Measurements from ENCODE around the gene EML3. TPM values are rescaled to one million over a fixed set of nuclear protein-coding genes. Genes with fewer than 3 reads are reported as not detected.

Gene EML3
- total RNA-seq, 1 donor from 2014 or later, result 7.3 TPM

GRCh38 chr11:62607714-62608113, 4.9 kb downstream of the EML3 start:
- Histone ChIP-seq H3K36me3 (ENCODE audit: control insufficient read depth in 3 of 3, insufficient read depth in 3 of 3, low read length in 3 of 3) (peaks cover 15 to 28% (median 21%) of the 10 kb centered on the region in 3 donors), H3K27me3 (ENCODE audit: control insufficient read depth in 3 of 3, insufficient read depth in 3 of 3, low read length in 3 of 3) (no peaks in the 10 kb centered on the region), H3K4me1 (ENCODE audit: control insufficient read depth in 3 of 3, insufficient read depth in 3 of 3, low read length in 3 of 3) (peaks cover 18 to 26% (median 21%) of the 10 kb centered on the region in 3 donors), H3K9ac (ENCODE audit: low read depth in 1 of 3, low read length in 3 of 3) (no peak overlapping the region), H3K9me3 (ENCODE audit: control insufficient read depth in 3 of 3, low read length in 3 of 3) (no peaks in the 10 kb centered on the region), H3K4me3 (ENCODE audit: low read length in 3 of 3) (no peak overlapping the region), H3K27ac (ENCODE audit: low read depth, low read length) (no peak overlapping the region)

- peaks cover 15 to 18% (median 17%) of the 10 kb centered on the region in 3 donors for H3K4me1 ChIP-seq (ENCODE audit: control insufficient read depth in 3 of 3, insufficient read depth in 3 of 3, low read length in 3 of 3)
- peaks cover 15 to 28% (median 21%) of the 10 kb centered on the region in 3 donors for H3K36me3 ChIP-seq (ENCODE audit: control insufficient read depth in 3 of 3, insufficient read depth in 3 of 3, low read length in 3 of 3)
- no peak overlapping the region for H3K27ac ChIP-seq (ENCODE audit: low read depth, low read length)
Measured at GRCh38 chr11:62605902-62606301, 6.7 kb downstream of the EML3 start.

GRCh38 chr11:62605467-62605866, 7.1 kb downstream of the EML3 start:
- Histone ChIP-seq H3K4me3 (ENCODE audit: low read length in 3 of 3) (no peak overlapping the region), H3K27me3 (ENCODE audit: control insufficient read depth in 3 of 3, insufficient read depth in 3 of 3, low read length in 3 of 3) (no peaks in the 10 kb centered on the region), H3K9ac (ENCODE audit: low read depth in 1 of 3, low read length in 3 of 3) (no peak overlapping the region), H3K36me3 (ENCODE audit: control insufficient read depth in 3 of 3, insufficient read depth in 3 of 3, low read length in 3 of 3) (peaks cover 15 to 26% (median 21%) of the 10 kb centered on the region in 3 donors), H3K9me3 (ENCODE audit: control insufficient read depth in 3 of 3, low read length in 3 of 3) (no peaks in the 10 kb centered on the region), H3K27ac (ENCODE audit: low read depth, low read length) (no peak overlapping the region), H3K4me1 (ENCODE audit: control insufficient read depth in 3 of 3, insufficient read depth in 3 of 3, low read length in 3 of 3) (peaks cover 18 to 22% (median 20%) of the 10 kb centered on the region in 3 donors)

More at GRCh38 chr11:62605902-62606301, 6.7 kb downstream of the EML3 start:
- no peaks in the 10 kb centered on the region for H3K9me3 ChIP-seq (ENCODE audit: control insufficient read depth in 3 of 3, low read length in 3 of 3)
- H3K4me3 ChIP-seq (ENCODE audit: low read length in 3 of 3), result no peak overlapping the region
- no peak overlapping the region for H3K9ac ChIP-seq (ENCODE audit: low read depth in 1 of 3, low read length in 3 of 3)
- H3K27me3 ChIP-seq (ENCODE audit: control insufficient read depth in 3 of 3, insufficient read depth in 3 of 3, low read length in 3 of 3), result no peaks in the 10 kb centered on the region

- Histone ChIP-seq H3K27ac (ENCODE audit: low read depth, low read length) (no peak overlapping the region), H3K9me3 (ENCODE audit: control insufficient read depth in 3 of 3, low read length in 3 of 3) (no peaks in the 10 kb centered on the region), H3K4me1 (ENCODE audit: control insufficient read depth in 3 of 3, insufficient read depth in 3 of 3, low read length in 3 of 3) (peaks cover 23 to 30% (median 26%) of the 10 kb centered on the region in 3 donors), H3K9ac (ENCODE audit: low read depth in 1 of 3, low read length in 3 of 3) (no peak overlapping the region), H3K4me3 (ENCODE audit: low read length in 3 of 3) (no peak overlapping the region), H3K27me3 (ENCODE audit: control insufficient read depth in 3 of 3, insufficient read depth in 3 of 3, low read length in 3 of 3) (no peaks in the 10 kb centered on the region), H3K36me3 (ENCODE audit: control insufficient read depth in 3 of 3, insufficient read depth in 3 of 3, low read length in 3 of 3) (peaks cover 19 to 21% (median 21%) of the 10 kb centered on the region in 3 donors)
Measured at GRCh38 chr11:62604460-62605120, 8.0 kb downstream of the EML3 start.

- Histone ChIP-seq H3K4me3 (ENCODE audit: low read length in 3 of 3) (no peak overlapping the region), H3K27me3 (ENCODE audit: control insufficient read depth in 3 of 3, insufficient read depth in 3 of 3, low read length in 3 of 3) (no peaks in the 10 kb centered on the region), H3K4me1 (ENCODE audit: control insufficient read depth in 3 of 3, insufficient read depth in 3 of 3, low read length in 3 of 3) (peaks cover 30 to 37% (median 32%) of the 10 kb centered on the region in 3 donors), H3K36me3 (ENCODE audit: control insufficient read depth in 3 of 3, insufficient read depth in 3 of 3, low read length in 3 of 3) (peaks cover 15 to 21% (median 20%) of the 10 kb centered on the region in 3 donors), H3K27ac (ENCODE audit: low read depth, low read length) (no peak overlapping the region), H3K9me3 (ENCODE audit: control insufficient read depth in 3 of 3, low read length in 3 of 3) (no peaks in the 10 kb centered on the region), H3K9ac (ENCODE audit: low read depth in 1 of 3, low read length in 3 of 3) (peak overlapping the region in 1 of 3 donors; percentile 8)
Measured at GRCh38 chr11:62603776-62604299, 8.7 kb downstream of the EML3 start.

- H3K4me1 ChIP-seq (ENCODE audit: control insufficient read depth in 3 of 3, insufficient read depth in 3 of 3, low read length in 3 of 3), result peaks cover 33 to 44% (median 35%) of the 10 kb centered on the region in 3 donors
- H3K36me3 ChIP-seq (ENCODE audit: control insufficient read depth in 3 of 3, insufficient read depth in 3 of 3, low read length in 3 of 3), result peaks cover 16 to 21% (median 20%) of the 10 kb centered on the region in 3 donors
- H3K4me3 ChIP-seq (ENCODE audit: low read length in 3 of 3), result peak overlapping the region; percentile 83 to 86 (median 85)
- no peaks in the 10 kb centered on the region for H3K27me3 ChIP-seq (ENCODE audit: control insufficient read depth in 3 of 3, insufficient read depth in 3 of 3, low read length in 3 of 3)
- H3K9ac ChIP-seq (ENCODE audit: low read depth in 1 of 3, low read length in 3 of 3), result peak overlapping the region; percentile 20 to 89 (median 79)
- H3K27ac ChIP-seq (ENCODE audit: low read depth, low read length), result peak overlapping the region; percentile 88
- H3K9me3 ChIP-seq (ENCODE audit: control insufficient read depth in 3 of 3, low read length in 3 of 3), result no peaks in the 10 kb centered on the region
Measured at GRCh38 chr11:62603072-62603408, 9.5 kb downstream of the EML3 start.

- H3K4me3 ChIP-seq (ENCODE audit: low read length in 3 of 3), result peak overlapping the region; percentile 83 to 86 (median 85)
- peak overlapping the region; percentile 88 for H3K27ac ChIP-seq (ENCODE audit: low read depth, low read length)
- peaks cover 33 to 46% (median 35%) of the 10 kb centered on the region in 3 donors for H3K4me1 ChIP-seq (ENCODE audit: control insufficient read depth in 3 of 3, insufficient read depth in 3 of 3, low read length in 3 of 3)
- peaks cover 18 to 27% (median 24%) of the 10 kb centered on the region in 3 donors for H3K36me3 ChIP-seq (ENCODE audit: control insufficient read depth in 3 of 3, insufficient read depth in 3 of 3, low read length in 3 of 3)
- H3K27me3 ChIP-seq (ENCODE audit: control insufficient read depth in 3 of 3, insufficient read depth in 3 of 3, low read length in 3 of 3), result no peaks in the 10 kb centered on the region
- H3K9me3 ChIP-seq (ENCODE audit: control insufficient read depth in 3 of 3, low read length in 3 of 3), result no peaks in the 10 kb centered on the region
- H3K9ac ChIP-seq (ENCODE audit: low read depth in 1 of 3, low read length in 3 of 3), result peak overlapping the region; percentile 79 to 89 (median 80)
Measured at GRCh38 chr11:62602141-62603071, 10.2 kb downstream of the EML3 start.

GRCh38 chr11:62601372-62602140, 11.0 kb downstream of the EML3 start, which contains the start of gene MTA2:
TSS of gene MTA2 (minus strand) at chr11:62601865. CDS start at chr11:62601450, 415 bp downstream.
- Histone ChIP-seq H3K27me3 (ENCODE audit: control insufficient read depth in 3 of 3, insufficient read depth in 3 of 3, low read length in 3 of 3) (no peaks in the 10 kb centered on the region), H3K36me3 (ENCODE audit: control insufficient read depth in 3 of 3, insufficient read depth in 3 of 3, low read length in 3 of 3) (peaks cover 24 to 29% (median 29%) of the 10 kb centered on the region in 3 donors), H3K4me3 (ENCODE audit: low read length in 3 of 3) (peak within 1 kb of the TSS; percentile 83 to 86 (median 85))

GRCh38 chr11:62601122-62601371, 11.5 kb downstream of the EML3 start:
- Histone ChIP-seq H3K4me3 (ENCODE audit: low read length in 3 of 3) (peak overlapping the region; percentile 83 to 86 (median 85)), H3K4me1 (ENCODE audit: control insufficient read depth in 3 of 3, insufficient read depth in 3 of 3, low read length in 3 of 3) (peaks cover 33 to 46% (median 35%) of the 10 kb centered on the region in 3 donors), H3K9ac (ENCODE audit: low read depth in 1 of 3, low read length in 3 of 3) (peak overlapping the region; percentile 86 to 94 (median 89)), H3K27ac (ENCODE audit: low read depth, low read length) (peak overlapping the region; percentile 88), H3K27me3 (ENCODE audit: control insufficient read depth in 3 of 3, insufficient read depth in 3 of 3, low read length in 3 of 3) (no peaks in the 10 kb centered on the region), H3K9me3 (ENCODE audit: control insufficient read depth in 3 of 3, low read length in 3 of 3) (no peaks in the 10 kb centered on the region), H3K36me3 (ENCODE audit: control insufficient read depth in 3 of 3, insufficient read depth in 3 of 3, low read length in 3 of 3) (peaks cover 26 to 33% (median 32%) of the 10 kb centered on the region in 3 donors)

More at GRCh38 chr11:62601372-62602140, 11.0 kb downstream of the EML3 start, which contains the start of gene MTA2:
- Histone ChIP-seq H3K9me3 (ENCODE audit: control insufficient read depth in 3 of 3, low read length in 3 of 3) (no peaks in the 10 kb centered on the region), H3K27ac (ENCODE audit: low read depth, low read length) (peak within 1 kb of the TSS; percentile 88), H3K9ac (ENCODE audit: low read depth in 1 of 3, low read length in 3 of 3) (peak within 1 kb of the TSS; percentile 86 to 94 (median 89)), H3K4me1 (ENCODE audit: control insufficient read depth in 3 of 3, insufficient read depth in 3 of 3, low read length in 3 of 3) (peaks cover 33 to 46% (median 35%) of the 10 kb centered on the region in 3 donors)

Measured in skeletal muscle tissue (tissue), 4 donors.